Stimulated activated CD8-positive, alpha-beta memory T cell treated with anti-CD3 and anti-CD28 coated beads, Interleukin-15, amount 100 ng/mL, for 4 hours (primary cell): ENCODE data around the gene RGR.
"Not testable (repeated sequence)": the region's sequence is repeated elsewhere in the genome, so short reads cannot be mapped to it uniquely, and the experiment has no call there.

Experiments used
- DNase-seq, 2 donors: peaks; one replicate each; pipeline ENCODE4 v3.0.0-alpha.2; 2020; ENCODE audit warnings: low read depth in 2 of 2

The RGR gene

DNA sequence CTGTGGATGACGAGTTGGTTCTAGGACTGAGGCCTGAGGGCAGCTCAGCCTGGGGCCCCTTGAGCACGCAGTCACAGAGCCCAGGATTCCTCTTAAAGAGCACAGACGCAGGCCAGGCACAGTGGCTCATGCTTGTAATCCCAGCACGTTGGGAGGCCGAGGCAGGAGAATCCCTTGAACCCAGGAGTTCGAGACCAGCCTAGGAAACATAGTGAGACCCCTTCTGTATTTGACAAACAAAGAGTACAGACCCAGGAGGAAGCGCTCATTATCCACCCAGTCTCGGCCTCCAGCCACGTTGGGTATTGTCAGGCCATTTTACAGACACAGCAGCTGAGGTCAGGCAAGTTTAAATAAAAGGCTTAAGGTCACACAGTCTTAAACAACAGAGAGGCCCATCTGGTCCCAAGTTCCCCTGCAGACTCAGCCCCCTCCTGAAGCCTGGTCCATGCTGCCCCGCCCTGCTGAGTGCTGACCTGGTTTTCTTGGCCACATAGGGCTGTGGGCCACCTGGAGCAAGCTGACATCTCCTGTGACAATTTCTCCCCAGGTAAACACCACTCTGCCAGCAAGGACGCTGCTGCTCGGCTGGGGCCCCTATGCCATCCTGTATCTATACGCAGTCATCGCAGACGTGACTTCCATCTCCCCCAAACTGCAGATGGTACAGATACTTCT lies 12.6 kb downstream of the RGR start:
- DNase-seq: no peak

DNA sequence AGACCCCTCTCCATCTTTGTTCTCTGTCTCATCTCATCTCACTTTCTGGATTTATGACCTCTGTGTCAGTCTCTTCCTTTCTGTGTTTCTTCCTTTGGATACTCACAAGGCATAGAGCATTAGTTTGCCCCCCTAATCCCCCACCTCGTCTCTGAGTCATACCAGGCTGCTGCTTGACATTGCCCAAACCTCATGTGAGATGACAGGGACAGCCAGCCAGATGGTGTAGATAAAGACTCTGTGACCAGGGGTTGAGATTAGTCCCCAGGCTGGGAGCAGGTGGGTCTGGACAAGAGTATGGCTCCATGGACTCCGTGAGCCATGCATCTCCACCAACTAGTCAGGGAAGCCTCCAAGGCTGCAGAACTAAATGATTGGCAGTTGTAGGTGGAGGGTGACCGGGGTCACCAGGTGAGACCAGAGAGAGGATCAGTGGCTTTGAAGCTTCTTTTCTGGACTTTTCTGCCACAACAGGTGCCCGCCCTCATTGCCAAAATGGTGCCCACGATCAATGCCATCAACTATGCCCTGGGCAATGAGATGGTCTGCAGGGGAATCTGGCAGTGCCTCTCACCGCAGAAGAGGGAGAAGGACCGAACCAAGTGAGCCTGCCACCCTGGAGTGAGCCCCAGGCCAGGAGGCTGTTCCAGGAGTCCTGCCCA lies 13.3 kb downstream of the RGR start:
- no peak for DNase-seq

DNA sequence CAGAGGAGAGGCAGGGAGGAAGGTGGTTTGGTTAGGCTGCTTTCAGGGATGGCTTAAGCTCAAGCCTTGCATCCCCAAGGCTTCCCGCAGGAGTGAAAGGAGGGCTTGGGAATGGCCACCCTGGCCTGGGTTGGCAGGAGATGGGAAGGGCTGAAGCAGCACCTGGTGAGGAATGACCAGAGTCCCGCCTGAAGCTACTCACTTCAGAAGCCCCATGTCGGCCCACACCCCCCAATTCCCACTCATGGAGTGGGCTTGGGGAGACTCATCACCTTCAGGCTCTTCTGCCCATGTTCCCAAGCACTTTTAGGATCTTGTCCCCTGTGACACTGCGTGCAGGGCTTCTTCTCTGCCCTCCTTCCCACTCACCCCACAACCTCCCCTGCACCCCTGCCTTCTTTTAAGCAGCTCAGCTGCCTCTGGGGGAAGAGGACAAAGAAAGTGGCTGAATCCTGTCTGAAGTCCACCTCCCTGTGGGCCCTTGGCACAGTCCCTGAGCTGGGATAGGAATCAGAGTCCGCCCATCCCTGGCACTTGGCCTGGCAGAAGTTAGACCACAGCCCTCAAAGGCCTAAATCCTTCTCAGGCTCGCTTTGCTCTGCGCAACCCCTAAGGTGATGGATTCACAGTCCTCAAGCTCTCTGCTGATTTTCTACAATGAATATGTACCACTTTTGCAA lies 16.5 kb downstream of the RGR start:
- DNase-seq: no peak

DNA sequence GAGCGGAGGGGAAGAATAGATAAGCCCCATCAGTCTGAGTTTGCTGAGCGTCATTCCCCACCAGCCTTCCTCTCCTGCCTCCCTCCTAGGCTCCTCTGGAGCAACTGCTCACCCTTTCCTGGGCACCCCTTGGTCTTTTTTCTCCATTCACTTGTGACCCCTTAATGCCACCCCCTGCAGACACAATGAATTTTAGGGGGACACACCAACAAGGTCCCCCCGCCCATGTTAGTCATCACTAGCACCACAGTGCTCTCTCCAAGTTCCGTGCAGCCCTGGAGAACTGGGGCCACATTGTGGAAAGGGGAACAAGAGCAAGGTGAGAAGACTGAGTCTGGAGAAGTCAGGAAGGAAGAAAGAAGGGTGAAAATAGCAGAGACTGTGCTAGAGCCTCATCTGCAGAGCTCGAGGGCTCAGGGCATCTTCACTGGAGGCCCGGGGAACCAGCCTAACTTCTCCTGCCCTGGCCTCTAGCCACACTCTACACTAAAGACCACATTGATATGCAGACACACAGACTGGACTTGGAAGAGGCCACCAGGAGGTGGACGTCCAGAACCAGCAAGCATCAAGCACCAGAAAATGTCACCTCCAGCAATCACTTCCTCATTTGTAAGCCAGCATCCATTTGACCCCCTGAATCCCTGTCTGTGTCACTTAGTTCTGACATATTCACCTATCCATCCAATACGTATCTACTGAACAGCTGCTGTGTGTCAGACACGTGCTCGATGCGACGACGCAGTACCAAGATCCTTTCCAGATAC lies 17.5 kb downstream of the RGR start:
- DNase-seq: no peak

DNA sequence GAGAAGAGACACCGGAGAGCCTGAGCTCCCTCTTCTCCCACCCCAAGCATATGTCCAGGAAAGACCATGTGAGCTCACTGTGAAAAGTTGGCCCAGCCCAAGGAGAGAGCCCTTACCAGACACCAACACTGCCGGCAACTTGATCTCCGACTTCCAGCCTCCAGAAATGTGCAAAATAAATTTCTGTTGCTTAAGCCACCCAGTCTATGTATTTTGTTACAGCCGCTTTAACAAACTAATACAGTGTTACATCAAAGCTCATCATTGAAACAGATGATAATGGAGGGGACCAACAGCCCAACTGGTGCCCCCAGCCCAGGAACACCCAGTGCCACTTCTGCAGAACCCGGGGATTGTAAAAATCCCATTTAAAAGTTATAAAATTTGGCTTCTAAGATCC lies 18.9 kb downstream of the RGR start:
- no peak for DNase-seq

DNA sequence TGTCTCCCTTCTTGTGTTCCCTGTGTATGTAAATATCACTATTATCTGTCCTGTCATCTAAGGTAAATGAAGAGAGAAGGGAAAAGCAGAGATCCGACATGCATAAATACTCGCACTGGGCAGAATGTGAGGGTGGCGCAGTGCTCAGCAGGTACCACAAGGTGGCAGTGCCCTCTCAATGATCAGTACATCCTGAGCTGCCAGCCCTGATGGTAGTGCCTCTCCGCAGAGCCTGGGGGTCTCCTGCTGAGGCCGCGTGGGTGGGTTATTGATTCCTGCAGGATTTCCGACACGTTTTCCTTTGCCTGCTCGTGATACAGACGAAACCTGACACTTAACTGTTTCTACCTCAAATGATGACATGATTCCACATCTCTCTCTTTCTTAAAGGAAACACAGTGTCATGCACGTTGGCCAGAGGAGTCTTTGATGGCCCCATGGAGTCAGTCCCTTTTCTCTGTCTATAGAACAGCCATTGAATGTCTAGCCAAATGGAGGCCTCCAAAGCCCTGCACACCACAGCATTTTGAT lies 19.8 kb downstream of the RGR start:
- peak; percentile 40 to 41 for DNase-seq

DNA sequence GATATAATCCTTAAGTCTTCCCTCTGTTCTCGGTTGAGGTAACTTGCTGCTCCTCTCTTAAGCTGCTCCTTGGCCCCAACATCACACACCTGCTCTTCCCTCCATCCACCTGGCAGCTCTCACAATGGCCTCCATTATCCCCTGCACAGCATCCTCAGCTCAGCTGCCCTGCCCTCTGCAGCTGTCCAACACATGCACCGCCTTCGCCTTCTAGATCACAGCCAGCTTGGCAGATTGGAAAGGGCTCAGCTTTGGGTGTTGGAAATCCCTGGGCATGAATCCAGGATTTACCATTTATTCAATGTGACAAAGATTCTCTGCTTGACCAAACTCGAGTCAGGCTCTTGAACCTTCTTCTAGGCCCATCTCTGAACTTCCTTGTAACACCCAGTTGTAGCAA lies 20.6 kb downstream of the RGR start:
- no peak for DNase-seq

DNA sequence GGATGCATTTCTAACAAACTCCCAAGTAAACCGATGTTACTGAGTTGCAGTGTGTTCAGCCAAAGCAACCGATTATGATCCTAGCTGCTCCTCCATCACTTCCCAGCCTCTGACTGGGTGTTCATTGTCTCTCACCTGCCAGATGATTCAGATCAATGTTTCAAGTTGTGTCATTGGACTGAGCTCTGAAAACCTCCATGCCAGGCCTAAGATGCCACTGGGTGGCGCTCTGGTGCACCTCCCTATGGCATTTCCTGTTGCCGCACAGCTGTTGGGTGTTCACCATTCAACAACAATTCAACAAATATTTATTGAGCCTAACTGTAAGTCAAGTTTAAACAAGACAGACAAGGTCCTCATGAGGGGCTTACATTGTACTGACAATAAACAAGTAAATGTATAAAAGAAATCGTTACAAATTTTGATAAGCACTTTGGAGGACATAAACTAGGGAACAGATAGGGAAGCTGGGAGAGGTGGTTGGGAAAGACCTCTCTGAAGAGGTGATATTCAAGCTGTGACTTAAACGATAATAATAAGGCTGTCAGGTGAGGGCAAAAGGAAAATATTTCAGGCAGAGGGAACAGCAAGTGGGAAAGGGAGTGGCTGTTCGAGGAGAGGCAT lies 22.8 kb downstream of the RGR start:
- DNase-seq: peak; percentile 23 to 27

DNA sequence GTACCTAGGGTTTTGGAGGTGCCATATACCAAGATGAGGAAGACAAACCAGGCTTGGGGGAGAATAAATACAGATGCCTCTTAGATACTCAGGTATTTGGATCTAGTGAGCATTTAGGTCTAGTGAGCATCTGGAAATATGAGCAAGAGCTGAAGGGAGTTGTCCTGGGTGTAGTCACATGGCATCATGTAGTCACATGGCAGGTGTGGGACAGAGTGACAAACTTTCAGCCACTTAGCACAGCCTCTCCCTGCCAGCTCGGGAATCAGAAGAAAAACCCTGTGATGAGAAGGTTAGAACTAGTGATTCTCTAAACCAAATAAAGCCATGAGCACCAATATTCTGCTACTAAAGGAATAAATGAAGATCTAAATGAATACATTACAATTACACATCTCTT lies 24.3 kb downstream of the RGR start:
- DNase-seq: no peak

DNA sequence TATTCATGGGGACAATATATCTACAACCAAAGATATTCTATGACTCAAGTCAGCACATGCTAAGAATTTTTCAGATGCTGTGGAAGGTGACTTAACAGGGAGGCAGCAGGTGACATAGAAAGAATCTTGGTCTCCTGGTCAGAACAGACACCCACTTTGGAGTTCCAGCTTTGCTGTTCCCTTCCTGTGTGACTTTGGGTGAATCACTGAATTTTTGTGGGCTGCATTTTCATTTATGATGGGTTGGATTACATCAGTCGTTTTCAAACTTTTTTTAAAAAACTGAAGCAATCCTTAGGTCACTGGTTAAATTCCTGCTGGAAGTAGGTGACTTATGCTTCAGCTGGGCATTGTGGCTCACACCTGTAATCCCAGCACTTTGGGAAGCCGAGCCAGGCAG lies 24.9 kb downstream of the RGR start:
- no peak for DNase-seq

DNA sequence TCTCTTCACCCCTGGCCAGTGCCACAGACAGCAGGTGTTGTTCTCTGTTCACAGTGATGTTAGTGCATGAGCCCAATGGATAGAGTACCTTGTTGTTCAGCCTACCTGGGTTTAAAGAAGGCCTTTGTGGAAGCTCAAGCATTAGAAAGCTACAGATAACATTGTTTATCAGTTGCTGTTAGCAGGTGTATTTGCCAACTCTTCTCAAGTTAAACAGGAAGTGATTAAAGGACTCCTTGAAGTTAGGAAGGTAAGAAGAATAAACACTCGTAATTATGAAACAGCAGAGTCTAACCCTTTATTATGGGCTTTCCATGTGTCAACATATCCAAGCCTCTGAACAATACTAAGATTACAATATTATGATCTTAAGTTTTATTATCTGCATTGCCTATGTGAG lies 25.9 kb downstream of the RGR start:
- no peak for DNase-seq

DNA sequence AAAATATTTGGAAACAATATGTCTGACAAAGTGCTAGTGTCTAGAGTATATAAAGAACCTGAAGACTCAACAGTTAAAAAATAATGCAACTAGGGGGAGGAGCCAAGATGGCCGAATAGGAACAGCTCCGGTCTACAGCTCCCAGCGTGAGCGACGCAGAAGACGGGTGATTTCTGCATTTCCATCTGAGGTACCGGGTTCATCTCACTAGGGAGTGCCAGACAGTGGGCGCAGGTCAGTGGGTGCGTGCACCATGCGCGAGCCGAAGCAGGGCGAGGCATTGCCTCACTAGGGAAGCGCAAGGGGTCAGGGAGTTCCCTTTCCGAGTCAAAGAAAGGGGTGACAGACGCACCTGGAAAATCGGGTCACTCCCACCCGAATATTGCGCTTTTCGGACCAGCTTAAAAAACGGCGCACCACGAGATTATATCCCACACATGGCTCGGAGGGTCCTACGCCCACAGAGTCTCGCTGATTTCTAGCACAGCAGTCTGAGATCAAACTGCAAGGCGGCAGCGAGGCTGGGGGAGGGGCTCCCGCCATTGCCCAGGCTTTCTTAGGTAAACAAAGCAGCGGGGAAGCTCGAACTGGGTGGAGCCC lies 35.1 kb downstream of the RGR start:
- DNase-seq: not testable (repeated sequence)

DNA sequence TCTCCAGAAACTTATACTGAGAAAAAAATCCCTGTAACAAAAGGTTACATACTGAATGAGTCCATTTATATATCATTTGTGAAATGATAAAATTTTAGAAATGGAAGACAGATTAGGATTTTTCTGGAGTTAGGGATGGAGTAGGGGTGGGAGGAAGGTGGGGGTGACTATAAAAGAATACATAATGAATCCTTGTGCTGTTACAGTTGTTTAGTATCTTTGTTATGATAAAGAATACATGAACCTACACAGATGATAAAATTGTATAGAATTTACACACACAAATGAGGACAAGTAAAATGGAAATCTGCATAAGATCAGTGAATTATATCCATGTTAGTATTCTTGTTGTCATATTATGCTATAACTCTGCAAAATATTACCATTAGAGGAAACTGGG lies 41.8 kb downstream of the RGR start:
- no peak for DNase-seq

DNA sequence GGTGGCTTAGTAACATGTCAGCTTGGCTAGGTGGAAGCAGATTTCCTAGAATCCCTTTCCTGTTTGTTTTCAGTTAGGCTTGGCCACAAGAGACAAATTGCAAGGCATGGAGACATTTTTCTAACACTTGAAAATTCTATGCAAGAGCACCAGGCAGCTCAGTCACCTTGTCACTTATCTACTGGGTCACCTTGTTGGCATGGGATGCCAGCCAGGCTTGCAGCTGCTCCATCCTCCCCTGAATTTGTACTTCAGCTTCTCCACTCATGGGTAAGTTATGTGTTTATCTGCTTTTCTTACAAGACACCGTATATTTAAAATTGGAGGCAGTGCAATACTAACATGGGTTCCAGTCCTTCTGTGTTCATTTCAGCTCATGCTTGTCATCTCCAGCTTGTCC lies 43.3 kb downstream of the RGR start:
- DNase-seq: no peak

DNA sequence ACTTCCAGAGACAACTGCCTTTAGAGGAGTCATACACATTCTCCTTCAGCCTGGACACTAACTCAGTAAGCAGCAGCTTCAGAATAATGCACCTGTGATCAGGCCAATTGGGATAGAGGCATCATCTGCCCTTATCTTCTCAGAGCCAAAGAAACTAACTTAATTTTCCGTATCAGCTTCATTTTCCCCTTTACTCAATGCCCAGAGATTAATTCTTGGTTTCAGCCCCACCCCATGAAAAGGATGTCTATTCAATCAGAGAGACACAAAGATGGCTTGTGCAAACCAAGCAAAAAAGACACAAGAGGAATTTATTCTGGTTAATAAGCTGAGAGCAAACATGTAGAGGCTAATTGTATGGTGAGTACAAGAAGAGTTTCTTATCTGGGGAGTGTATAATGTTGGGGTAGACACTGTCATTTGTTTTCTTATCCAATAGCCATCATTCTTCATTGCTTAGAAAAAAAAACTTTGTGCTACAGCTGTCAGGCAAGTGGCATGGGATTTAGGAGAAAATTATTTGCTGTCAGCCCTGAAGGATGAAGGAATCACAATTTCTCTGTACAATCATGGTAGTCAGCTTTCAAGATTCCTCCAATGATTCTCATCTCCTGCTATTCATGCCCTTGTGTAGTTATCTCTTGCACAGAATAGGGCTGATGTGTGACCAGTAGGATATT lies 44.8 kb downstream of the RGR start:
- DNase-seq: no peak

DNA sequence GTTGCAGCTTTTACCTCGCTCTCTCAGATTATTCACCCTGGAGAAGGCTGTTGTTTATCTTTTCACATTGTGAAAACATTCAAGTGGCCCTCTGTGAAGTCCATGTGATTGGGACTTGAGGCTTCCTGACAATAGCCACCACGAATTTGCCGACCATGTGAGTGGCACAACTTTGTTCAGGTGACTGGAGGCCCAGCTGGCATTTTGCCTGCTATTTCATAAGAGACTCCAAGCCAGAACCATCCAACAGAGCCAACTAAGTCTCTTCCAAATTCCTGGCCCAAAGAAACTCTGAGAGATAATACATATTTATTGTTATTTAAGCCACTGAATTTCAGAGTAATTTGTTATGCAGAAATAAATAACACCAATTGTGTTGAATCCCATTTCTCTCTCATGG lies 45.4 kb downstream of the RGR start:
- no peak for DNase-seq

DNA sequence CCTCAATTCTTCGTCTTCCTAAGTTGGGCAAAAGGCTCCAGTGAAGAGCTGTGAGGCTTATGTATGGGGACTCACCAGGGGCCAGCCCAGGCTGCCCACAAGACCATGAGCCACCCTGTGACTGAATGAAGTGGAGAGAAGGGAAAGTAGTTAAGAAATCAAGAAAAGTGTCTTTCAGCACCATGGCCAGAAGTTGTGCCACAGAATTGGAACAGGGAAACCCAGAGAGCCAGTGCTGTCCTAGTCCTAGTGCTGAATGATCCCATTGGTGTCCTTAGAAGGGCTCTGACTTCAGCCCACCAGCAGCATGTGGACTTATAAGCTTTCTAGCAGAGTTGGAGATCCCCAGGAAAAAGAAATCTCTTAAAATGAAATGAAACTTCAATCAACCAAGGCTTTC lies 46.5 kb downstream of the RGR start:
- DNase-seq: no peak

DNA sequence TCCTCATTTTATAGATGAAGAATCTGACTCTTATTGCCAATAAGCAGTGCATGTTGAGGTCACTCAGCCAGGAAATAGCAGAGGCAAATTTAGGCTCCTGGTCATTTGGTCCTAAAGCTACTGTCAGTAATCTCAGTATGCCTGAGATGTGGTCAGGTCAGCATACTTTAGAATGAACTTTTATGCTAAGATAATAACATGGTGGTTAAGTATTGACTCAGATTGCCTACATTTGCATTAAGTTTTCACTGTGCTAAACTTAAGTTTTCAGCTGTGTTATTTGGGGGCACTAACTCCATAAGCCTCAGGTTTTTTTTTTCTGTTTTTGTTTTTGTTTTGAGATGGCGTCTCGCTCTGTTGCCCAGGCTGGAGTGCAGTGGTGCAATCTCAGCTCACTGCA lies 47.6 kb downstream of the RGR start:
- no peak for DNase-seq

DNA sequence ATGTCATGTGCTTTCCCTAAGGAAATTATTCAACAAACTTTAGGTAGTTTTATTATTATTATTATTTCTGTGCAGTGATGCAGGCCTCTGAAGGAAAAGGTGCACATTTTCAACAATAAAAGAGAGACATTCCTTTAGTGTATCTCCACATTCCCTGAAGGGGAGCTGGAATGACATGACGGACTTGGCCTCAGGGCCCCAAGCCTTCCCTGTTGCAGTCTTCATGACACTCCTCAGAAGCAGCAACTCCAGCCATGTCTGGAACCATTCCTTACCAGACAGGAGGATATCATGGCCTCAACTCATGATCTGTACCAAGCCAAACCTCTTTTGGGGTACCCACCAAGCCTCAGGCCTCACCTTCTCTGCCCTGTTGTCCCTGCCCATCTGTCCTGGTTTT lies 48.3 kb downstream of the RGR start:
- no peak for DNase-seq

DNA sequence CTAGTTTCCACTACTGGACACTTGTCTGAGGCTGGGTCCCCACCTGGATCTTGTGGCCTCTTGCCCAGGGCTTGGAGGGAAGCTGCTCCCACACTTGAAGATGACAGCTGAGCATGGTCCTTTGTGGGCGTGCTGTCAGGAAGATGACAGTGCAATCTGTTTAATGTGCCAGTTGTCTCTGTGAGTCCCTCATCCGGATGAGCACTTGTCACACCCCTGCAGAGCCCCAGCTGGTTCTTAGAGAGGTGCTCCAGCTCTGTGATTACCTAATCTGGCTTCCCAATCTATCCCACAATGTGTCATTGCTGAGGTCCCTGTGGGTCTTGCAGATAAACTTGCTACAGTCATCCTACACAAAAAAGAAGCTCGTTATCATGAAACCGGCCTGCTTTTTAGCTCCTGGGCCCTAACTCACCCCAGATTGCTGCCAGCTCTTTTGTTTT lies 48.7 kb downstream of the RGR start:
- DNase-seq: no peak
